HG03442 (cell line): ENCODE data around the gene TMEM186.
A peak's percentile ranks its signal among the peaks of the same experiment; 100 is the strongest.
"Not testable (repeated sequence)": the region's sequence is repeated elsewhere in the genome, so short reads cannot be mapped to it uniquely, and the experiment has no call there.

Experiments used
- ATAC-seq: cut with Tn5 transposase; IDR thresholded peaks from one replicate; pipeline ENCODE4 v1.9.1; 2021; ENCODE audit warnings: mild to moderate bottlenecking, moderate library complexity; ENCODE audit not compliant: unreplicated experiment

TMEM186 gene

DNA sequence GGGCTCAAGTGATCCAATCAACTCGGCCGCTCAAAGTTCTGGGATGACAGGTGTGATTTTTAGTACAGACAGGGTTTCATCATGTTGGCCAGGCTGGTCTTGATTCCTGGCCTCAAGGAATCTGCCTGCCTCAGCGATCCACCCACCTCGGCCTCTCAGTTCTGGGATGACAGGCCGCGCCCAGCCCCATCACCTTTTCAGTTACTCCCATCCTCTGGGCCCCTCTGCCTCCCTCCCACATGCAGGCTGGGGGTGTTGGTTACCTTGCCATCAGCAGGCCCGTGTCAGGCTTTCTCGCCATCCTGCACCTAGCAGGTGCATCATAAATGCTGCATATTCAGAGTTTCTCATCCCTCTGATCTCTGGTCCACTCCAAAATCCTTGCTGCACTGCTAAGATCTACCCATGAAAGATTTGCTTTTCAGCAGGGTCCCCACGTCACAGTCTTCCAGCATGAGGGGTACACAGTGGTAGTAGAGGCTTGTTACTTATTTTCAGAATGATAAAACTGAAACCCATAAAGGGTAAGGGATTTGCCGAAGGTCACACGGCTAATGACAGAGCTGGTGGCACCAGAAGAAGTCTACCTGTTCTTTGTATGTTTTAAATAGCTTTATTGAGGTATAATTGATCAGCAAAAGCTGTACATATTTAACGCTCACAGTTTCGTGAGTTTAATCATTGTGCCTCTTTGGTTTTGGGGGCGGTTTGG, 16.8 kb upstream of the TMEM186 start:
- no peak for ATAC-seq

DNA sequence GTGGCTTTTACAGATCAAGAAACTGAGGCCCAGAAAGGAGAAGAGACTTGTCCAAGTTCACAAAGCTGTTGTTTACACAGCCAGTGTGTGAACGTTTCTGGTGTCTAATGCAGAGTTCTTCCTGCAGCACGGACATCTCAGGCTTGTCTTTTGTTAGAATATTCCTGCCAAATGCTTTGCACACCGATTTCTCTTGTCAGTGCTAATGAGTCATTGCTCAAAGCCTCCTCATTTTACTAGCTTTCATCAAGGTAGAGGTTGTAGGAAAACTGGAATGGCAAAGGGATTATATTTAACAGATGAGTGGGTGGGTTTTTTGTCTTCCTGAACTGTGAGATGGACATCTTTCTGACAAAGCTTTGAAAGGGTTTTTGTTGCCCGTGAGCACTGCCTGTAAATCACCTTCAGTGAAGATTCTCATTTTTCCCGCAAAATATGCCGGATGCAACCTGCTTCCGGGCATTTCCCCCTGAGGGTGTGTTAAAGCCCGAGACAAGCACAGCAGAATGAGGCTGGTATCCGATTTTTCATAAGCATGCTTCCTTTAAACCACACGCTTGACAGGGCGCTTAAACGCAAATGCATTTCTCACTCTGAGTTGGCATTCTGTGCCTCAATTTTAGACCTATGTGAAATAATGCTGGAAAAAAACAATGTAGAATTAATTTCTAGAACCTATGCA, 14.9 kb upstream of the TMEM186 start:
- ATAC-seq, result no peak

DNA sequence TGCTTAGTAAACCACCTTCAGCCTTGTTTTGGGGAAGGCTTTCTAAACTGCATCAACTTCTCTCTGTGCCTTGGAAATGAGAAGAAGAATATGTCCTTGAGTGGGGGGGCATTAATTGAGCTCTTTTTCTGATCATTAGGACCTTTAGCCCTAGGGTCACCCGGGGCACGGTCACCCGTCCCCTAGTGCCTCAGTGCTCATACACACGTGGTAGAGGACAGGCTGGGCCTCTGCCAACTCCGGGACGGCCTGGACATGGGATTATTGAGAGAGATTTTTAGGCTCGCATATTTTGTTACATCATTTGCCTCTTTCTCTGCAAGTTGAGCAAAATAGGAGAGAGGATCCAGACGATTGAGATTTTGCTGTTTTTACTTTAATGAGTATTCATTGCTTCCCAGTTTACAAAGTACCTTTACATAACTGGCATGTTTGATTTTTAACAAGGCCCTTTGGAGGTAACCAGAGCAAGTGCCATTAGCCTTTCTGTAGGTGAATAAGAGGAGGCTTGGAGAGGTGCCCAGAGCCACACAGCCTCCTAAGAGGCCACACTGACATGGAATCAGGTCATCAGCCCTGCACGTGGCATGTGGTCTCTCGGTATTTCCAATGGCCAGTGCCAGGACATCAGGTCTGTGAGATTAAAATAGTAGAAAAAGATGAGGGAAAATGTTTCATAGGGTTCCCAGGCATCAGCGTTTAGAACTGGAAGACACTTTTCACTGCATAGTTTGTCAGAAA, 11.3 kb upstream of the TMEM186 start:
- ATAC-seq, result no peak

DNA sequence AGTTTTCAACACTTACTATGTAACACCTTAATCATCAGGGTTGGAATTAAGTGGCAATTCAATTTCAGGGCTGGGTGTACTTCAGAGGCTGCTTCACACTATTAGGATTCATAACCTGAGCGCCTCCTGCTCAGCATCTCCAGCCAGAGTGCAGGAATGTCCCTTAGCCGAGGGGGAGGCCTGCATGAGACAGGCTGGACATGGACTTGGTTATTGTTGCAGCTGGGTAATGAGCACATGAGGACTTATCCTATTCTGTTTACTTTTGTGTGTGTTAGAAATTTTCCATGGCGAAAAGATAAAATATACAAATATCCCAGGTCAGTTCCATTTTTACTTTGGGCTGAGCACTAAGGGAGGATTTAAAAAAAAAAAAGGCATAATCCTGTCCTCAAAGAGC, 10.6 kb upstream of the TMEM186 start:
- ATAC-seq, result no peak

DNA sequence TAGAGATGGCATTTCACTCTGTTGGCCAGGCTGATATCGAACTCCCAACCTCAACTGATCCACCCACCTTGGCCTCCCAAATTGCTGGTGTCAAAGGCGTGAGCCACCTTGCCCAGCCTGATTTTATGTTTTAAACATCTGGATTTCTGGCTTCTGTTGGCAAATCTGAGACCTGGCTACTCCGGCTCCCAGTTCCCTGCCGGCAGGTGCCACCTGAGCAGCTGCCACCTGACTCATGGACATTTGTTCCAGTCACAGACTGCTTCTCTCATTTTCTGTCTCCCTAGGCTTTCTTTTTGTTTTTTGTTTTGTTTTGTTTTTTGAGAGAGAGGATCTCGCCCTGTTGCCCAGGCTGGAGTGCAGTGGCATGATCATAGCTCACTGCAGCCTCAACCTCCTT, 9.8 kb upstream of the TMEM186 start:
- ATAC-seq, result no peak

DNA sequence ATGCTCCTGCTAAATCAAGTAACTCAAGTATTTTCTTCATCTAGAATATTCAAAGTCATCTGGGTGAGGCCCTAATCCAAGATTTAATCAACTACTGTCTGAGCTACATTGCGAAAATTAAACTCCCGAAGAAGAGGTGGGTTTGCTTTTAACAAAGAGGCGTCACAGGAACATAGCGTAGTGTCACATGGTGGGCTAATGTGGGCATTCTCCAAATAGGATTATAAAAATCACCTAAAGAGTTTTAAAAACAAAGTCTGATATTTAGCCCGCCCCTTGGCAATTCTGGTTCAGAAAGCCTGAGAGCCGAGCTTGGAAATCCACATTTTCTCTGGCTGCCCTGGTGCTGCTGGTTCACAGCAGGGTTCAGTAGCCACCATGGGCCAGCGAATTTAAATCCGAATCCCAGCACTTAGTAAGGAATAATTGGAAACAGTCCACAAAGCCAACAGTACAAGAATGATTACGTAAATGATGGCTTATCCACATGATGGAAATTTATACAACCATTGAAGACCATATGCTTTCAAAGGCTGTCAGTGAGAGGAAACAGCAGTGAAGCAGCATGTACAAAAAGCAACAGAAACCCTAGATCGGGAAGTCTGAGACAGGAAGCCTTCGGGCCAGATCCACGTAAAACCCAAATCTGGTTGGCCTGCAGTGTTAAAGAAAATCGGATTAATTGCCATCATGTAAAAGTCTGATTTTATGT, 9.0 kb upstream of the TMEM186 start:
- ATAC-seq, result no peak

DNA sequence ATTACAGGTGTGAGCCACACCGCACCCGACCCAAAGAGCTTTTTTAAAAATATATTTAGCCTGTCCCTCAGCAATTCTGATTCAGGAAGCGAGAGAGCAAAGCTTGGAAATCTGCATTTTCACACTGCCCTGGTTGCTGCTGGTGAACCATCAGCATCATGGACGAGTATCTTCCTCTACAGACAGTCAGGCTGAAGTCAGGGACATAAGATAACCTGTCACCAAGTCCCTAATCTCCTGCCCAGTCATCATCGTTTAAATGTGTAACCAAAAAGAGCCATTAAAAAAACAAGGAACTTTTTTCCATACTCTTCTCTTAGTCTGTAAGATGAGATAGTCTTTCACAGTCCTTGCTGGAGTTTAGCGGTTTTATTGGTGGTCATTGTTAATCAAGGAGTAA, 6.9 kb upstream of the TMEM186 start:
- ATAC-seq, result no peak

DNA sequence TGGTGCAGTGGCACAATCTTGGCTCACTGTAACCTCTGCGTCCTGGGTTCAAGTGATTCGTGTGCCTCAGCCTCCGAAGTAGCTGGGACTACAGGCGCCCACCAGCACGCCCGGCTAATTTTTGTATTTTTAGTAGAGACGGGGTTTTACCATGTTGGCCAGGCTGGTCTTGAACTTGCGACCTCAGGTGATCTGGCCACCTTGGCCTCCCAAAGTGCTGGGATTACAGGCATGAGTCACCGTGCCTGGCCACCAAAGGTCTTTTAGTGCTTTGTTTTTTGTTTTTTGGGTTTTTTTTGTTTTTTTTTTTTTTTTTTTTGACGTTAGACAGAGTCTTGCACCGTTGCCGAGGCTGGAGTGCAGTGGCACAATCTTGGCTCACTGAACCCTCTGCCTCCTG, 6.3 kb upstream of the TMEM186 start:
- not testable (repeated sequence) for ATAC-seq

DNA sequence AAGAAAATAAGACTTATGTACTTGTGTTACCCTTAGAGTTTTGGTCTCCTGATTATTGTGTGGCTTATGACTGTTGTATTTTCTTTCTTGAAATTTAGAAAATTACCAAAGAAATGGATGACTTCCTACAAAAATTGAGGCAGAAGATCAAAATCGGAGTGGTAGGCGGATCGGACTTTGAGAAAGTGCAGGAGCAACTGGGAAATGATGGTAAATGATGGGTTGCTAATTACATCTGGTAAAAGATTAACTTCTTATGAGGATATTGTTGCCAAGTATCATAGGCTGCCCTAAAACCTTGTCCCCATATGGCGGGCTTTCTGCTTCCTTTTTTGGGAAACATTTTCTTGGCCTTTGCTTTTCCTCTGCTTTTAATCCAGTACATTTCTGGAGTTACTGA, 4.3 kb upstream of the TMEM186 start:
- no peak for ATAC-seq

DNA sequence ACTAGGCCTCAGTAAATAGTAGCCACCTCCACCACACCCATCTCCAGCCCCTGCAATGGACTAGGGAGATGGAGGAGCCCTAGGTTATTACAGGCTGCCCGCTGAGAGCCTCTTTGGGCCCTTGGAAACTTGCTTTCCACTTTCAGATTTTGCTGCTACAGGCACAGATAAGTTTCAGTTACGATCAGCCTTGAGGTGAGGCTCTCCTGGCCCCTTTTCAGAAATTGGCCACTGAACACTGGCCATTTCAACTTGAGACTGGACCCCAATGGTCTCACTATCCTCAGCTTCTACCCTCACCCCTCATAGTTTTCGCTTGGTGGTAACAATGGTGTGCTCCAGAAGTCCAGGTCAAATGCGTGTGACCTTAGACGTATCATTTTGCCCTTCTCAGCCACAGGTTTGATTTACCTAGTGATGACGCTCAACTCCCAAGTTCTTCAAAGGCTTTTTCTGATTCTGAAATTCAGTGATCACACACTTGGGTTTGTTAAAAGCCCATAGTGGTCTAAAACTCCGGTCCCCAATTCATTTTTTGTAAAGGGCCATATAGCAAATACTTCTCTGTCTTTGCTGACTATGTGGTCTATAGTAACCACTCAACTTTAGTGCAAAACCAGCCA, 1.2 kb upstream of the TMEM186 start:
- no peak for ATAC-seq

DNA sequence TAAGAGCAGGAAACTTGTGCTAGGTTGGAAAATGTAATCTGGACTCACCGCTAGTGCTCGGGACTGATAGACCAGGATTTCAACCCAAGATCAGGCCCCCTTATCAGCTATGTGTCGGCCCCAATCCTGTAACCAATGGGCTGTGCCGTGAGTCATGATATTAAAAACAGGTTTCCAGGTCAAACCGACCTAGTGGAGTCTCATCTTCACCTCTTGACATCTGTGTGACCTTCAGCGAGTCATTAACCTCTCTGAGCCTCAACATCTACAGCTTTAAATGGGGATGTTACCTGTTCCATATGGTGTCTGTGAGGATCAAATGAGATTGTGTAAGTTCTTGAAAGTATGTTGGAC, 712 bp upstream of the TMEM186 start:
- ATAC-seq, result peak; percentile 1

DNA sequence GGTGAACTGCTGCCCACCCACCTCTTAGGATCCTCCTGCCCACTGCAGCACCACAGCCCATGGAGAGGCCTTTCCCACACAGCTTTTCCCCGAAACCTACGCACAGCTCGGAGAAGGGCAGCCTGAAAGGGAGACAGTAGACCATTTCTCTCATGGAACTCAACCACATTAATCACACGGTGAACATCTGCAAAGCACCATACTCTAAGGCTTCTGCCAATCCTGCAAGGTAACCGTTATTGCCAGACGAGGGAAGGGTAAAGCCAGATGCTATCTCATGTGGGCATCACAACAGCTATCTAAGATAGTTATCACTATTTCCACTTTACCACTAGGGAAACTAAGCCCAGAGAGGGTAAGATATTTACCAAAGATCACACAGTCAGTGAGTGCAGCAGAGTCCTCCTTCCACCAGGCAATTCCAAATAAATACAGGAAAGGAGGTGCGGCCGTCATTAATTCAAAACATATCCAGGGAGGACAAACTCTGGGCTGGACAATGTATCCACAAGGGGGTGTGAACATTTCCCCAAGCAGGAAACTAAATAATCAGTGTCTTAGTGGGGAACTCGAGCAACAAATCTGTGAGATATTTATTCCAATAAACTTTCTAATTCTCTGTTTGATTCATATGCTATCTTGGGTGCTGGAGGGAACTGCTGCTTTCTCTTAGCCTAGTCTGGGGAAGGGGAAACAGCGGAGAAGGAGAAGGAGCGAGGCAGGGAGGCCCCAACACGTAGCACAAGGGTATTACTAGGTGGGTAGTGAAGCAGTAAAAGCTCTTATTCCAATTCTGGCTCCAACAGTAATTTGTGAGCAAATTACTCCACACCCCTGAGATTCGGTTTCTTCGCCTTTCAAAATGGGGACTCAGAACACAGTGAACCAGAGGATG, 723 bp downstream of the TMEM186 start:
- ATAC-seq, result no peak

DNA sequence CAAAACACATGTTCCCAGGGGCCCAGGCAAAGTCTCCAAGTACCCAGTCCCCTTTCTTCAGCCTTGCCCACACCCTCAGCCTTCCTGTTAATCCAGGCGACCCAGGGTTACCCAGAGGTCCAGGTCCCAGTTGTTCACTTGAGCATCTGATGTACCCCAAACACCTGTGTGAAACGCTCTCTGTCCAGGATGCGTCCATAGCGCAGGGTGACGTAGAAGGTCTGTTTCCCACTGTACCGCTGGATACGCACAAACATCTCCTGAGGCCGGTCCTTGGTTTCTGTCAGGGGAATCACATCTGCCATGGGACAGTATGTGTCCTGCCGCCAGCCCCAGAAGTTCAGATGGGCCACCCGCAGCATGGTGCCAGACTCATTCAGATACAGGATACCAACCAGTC, 1.6 kb downstream of the TMEM186 start:
- ATAC-seq, result no peak

DNA sequence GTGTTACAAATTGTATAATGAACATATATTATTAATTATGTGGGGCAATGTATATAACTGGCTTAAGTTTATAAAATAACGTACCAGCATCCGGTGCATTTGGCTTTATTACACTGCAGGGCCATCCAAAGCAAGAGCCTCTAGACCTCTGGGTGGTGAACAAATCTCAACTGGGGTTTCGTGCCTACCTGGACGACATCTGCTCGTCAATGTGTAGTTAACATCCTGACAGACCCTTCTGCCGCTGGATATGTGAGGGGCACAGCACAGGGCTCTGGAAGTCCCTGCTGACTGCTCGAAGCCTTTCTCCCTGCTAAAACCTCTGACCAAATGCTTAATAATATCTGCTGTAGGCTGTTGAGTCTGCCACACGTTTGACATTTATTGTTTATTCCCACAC, 2.3 kb downstream of the TMEM186 start:
- no peak for ATAC-seq

DNA sequence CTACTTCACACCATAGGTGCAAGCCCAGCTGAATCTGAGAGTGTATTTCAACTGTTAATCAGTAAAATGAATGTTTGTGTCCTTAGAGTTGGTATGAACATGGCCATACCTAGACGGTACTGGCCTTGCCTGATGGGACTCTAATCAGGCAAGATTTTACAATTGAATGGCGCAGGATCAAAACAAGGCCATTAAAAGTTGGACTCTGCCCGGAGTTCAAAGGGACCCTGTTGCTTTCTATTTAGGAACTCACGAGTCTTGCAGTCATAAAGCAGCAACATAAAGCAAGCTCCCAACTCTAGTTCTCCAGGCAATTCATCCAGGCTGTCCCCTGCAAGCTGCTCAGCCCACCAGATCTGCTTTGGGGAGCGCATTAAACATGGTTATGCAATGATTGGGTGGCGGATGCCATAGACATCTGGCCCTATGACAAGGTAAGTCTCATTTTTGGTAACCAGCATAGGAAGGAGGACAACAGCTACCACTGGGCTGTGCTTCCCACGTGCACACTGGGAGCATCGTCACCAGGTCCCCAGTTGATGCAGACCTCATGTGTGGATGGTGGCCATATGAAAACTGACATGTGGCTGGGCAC, 8.8 kb downstream of the TMEM186 start:
- no peak for ATAC-seq

DNA sequence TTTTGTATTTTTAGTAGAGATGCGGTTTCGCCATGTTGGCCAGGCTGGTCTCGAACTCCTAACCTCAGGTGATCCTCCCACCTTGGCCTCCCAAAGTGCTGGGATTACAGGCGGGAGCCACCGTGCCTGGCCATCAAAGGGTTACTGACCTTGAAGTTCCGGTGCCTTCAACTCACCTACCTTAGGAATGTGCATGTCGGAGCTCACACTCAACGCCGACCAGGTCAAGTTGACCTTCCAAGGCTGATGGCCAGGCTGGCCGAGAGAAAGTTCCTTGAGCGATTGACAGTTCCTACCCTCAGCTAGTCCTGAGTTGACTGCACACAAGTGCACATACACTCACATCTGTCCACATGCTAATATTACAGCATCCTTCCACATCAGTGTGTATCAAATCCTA, 11.1 kb downstream of the TMEM186 start:
- ATAC-seq, result not testable (repeated sequence)

DNA sequence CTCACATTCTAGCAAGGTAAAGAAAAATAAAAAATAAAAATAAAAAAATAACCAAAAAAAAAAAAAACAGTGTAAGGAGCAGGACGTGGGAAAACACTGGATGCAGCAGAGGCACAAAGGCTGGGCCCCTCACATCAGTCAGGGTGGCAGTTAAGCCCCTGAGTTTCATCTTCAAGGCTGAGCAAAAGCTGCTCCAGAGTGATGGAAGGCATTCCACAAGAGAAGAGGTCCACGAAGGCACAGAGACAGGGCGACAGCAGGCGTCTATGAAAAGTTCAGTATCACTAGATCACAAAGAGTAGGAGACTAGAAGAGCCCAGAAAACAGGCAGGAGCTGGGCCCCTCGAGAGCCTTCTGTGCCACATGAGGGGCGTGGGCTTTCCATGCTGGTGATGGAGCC, 12.0 kb downstream of the TMEM186 start:
- no peak for ATAC-seq

DNA sequence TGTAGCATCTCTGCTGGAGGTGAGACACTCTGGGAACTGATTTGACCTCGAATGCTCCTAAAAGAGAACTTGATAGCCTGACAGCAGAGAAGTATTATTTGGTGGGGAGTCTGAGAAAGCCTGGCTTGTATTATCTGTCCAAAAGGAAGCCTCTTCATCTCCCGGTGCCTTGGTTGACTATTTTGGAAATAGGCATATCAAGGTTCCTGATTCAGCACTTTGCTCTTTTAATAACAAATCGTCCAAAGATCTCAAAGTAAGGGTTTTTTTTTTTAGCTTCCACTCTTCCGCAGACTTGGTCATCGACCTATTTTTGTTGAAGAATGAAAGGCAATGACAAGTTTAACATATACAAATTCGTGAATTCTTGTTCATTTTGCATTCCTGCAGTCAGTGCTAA, 14.8 kb downstream of the TMEM186 start:
- ATAC-seq, result no peak

DNA sequence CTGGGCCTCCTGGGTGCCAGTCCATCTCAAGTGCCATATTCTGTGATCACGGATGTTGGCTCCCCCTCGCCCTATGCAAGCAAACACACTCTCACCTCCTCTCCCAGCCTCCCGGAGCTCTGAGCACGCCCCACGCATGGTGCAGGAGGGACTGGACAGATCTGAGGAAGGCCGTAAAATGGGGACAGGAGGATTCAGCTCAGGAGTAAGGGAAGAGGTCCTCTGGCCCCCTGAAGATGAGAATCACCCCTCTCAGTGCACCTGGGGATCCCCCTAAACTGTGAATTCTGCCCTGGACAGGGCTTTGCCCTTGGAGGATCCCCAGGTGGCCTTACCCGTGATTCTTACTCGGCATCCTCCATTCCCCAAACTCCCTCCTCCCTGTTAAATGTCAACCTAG, 15.6 kb downstream of the TMEM186 start:
- no peak for ATAC-seq

DNA sequence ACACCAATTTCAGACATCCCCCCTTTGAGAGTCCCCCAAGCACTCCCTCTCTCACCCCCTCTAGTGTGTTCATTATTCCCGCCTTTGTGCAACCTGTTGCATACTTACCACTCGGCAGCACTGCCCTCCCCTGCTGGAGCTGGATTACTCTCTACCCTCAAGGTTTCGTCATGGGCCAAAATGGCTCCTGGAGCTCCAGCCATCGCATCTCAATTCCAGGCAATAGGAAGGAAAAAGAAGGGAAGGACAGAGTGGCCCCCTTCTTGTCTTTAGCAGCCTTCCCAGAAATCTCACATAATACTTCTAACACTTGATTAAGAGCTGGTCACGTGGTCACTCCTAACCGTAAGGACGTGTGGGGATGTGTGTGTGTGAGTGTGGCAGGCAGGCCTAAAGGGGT, 20.2 kb downstream of the TMEM186 start:
- ATAC-seq, result no peak
